HG03575 (cell line): ENCODE data around the gene DNTT.
"Not testable (repeated sequence)": the region's sequence is repeated elsewhere in the genome, so short reads cannot be mapped to it uniquely, and the experiment has no call there.

ENCODE experiments used
- ATAC-seq: cut with Tn5 transposase; IDR thresholded peaks from one replicate; pipeline ENCODE4 v1.9.1; 2021; ENCODE audit not compliant: unreplicated experiment, insufficient number of reproducible peaks, low FRiP score; ENCODE audit errors: extremely low read depth

The DNTT gene

GRCh38 chr10:96298362-96298761, 5.9 kb upstream of the DNTT start:
- ATAC-seq = no peak

DNA sequence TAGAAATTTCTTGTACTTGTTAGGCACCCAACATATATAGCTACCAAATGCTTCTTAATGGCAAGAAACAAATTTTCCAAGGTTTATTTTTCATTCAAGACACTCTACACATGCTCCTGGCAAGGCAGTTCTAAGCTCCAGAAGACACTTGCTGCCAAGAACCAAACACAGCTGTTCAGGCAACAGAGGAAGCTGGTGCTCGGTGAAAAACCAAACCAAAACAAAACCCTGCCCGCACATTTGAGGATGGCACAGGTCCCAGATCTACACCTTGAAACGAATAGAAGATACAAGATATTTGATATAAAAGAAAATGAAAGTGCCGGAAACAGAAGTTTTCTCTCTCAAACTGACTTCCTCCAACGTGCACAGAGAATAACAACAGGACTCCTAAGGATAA, 4.9 kb upstream of the DNTT start:
- no peak for ATAC-seq

DNA sequence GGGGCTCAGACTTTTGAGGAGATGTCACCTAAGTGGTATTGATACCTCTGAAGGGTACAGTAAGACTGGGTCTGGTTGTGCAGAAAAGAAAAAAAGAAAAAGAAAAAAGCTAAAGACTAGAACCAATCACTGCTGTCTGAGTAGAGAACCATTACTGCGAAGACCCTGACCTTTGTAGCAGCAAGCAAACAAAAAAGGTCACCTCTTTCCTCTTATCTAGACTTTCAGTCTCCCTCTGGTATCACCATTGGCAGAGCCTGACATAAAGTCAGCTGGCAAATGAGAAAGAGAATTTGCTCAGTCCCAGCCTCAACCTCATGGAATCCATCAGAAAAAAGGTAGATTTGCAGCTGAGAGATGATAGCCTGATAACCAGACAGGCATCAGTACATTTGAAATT, 2.6 kb upstream of the DNTT start:
- ATAC-seq = no peak

- ATAC-seq = no peak
These were observed 785 bp downstream of the DNTT start for GRCh38 chr10:96305019-96305418.

- ATAC-seq = no peak
These were observed 2.3 kb downstream of the DNTT start for GRCh38 chr10:96306516-96306915.

- not testable (repeated sequence) for ATAC-seq
These were observed 4.6 kb downstream of the DNTT start for GRCh38 chr10:96308854-96309253.

GRCh38 chr10:96309628-96310320, 5.5 kb downstream of the DNTT start:
- no peak for ATAC-seq

GRCh38 chr10:96310321-96310669, 6.1 kb downstream of the DNTT start:
- ATAC-seq = no peak

- ATAC-seq = no peak
These were observed 7.0 kb downstream of the DNTT start for GRCh38 chr10:96311180-96311715.

GRCh38 chr10:96313344-96313743, 9.1 kb downstream of the DNTT start:
- ATAC-seq = no peak

- ATAC-seq = no peak
These were observed 13.0 kb downstream of the DNTT start for GRCh38 chr10:96317067-96317833.

- no peak for ATAC-seq
These were observed 15.7 kb downstream of the DNTT start for GRCh38 chr10:96319754-96320474.

- no peak for ATAC-seq
These were observed 17.6 kb downstream of the DNTT start for GRCh38 chr10:96321822-96322221.

GRCh38 chr10:96322275-96322674, 18.0 kb downstream of the DNTT start:
- ATAC-seq = no peak

DNA sequence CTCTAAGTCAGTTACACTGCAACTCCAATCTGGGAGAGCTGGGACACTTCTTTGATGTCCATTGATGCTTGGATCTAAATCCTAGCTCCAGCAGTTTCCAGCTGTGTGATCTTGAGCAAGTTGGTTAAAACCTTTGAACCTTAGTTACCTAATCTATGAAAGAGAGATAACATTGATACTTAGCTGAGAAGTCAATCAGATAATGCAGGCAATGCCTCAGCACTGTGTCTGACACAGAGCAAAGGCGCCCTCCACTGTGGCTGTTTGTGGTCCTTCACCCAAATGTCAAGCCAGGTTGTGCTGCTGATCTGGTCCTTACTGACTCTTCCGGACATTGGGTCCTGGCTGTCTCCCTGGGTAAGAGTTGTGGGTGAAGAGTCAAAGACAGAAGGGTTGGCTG, 20.2 kb downstream of the DNTT start:
- ATAC-seq = no peak

DNA sequence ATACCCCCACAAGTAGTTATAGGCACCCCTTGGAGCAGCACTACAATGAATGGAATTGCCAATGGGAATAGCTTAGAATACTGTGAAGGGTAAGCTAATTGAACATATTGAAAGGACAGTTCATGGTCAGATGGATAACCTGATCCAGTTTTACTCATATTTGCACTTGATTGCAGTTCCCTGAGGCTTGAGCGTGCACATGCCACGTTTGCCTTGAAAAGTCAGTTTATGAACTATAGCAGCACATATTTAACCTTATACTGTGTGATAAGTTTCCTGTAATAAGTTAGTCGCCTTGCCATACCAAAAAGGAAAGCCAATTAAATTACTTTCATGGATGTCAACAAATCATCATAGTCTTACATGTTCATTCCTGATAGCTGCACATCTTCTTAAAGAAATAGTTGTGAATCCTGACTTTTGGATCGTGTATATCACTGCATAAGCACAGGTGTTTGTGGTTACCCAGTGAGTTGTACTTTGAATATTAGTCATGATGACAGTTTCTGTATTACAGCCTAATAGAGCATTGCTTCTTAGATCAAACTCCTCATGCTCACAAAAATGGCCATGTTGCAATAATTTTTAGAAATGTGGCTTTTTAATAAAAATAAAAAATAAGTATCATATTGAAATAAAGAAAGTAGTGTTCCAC, 21.6 kb downstream of the DNTT start:
- ATAC-seq = peak; percentile 95

GRCh38 chr10:96327462-96327861, 23.2 kb downstream of the DNTT start:
- no peak for ATAC-seq

DNA sequence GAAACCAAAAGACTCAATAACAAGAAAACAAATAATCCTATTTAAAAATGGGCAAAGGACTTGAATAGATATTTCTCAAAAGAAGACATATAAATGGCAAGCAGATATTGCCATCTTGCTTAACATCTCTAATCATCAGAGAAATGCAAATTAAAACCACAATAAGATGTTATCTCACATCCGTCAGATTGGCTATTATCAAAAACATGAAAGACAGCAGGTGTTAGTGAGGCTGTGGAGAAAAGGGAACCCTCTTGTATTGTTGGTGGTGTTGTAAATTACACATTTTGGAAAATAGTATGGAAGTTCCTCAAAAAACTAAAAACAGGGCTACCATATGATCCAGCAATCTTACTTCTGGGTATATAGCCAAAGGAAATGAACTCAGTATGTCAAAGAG, 28.9 kb downstream of the DNTT start:
- no peak for ATAC-seq
